ENCODE data around the gene TMEM140.

TMEM140 gene

DNA sequence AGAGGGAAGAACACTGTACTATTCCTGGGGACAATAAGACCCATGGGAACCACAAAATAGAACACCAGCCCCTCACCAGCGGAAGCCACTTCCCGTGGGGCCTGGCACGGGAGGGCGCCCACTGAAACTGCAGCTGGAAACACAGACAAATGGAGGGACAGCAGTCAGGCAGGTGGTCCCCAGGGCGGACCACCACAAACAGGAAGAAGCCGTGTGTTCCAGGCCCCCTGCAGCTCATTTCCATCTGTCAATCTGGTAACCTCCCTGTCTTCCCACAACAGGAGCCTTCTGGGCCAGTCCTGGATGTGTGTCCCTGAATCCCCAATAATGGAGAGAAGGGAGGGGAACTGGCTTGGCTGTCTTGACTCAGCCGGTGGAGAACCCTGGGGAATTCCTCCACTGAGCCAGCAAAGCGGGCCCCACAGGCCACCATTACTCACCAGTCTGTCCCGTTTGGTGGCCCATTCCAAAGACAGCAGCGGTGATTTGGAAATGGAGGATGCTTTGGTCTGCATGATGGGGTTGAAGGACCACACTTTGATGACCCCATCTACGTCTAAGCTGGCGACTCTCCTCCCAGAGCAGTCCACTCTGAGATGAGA is 46.7 kb downstream of the TMEM140 start:
- H3K27ac ChIP-seq (ENCODE audit: low read depth, low read length, severe bottlenecking) = no peak overlapping the region
- peaks cover 45% of the 10 kb centered on the region for H3K36me3 ChIP-seq (ENCODE audit: control insufficient read depth, insufficient read depth, low read length)
- peaks cover 5% of the 10 kb centered on the region for H3K4me1 ChIP-seq (ENCODE audit: control insufficient read depth, insufficient read depth, low read length, poor library complexity, severe bottlenecking)
- no peak overlapping the region for H3K4me3 ChIP-seq (ENCODE audit: extremely low read depth, insufficient read depth, low read length, poor library complexity, severe bottlenecking)
- no peaks in the 10 kb centered on the region for H3K9me3 ChIP-seq (ENCODE audit: control insufficient read depth, low read length)
- WGBS, 2 experiments (ENCODE audit: insufficient coverage in 2 of 2) = 94 to 95% methylated on average over 6 to 10 of the region's 12 CpGs

GRCh38 chr7:135195156-135195555 is 47.3 kb downstream of the TMEM140 start:
- 91 to 96% methylated on average over 3 of the region's 4 CpGs for WGBS, 2 experiments (ENCODE audit: insufficient coverage in 2 of 2)
- Histone ChIP-seq H3K4me1 (ENCODE audit: control insufficient read depth, insufficient read depth, low read length, poor library complexity, severe bottlenecking) (peaks cover 5% of the 10 kb centered on the region), H3K9me3 (ENCODE audit: control insufficient read depth, low read length) (no peaks in the 10 kb centered on the region), H3K4me3 (ENCODE audit: extremely low read depth, insufficient read depth, low read length, poor library complexity, severe bottlenecking) (no peak overlapping the region), H3K27ac (ENCODE audit: low read depth, low read length, severe bottlenecking) (no peak overlapping the region), H3K36me3 (ENCODE audit: control insufficient read depth, insufficient read depth, low read length) (peaks cover 45% of the 10 kb centered on the region)

GRCh38 chr7:135195968-135196629 is 48.2 kb downstream of the TMEM140 start:
- H3K36me3 ChIP-seq (ENCODE audit: control insufficient read depth, insufficient read depth, low read length) = peaks cover 52% of the 10 kb centered on the region
- 93 to 97% methylated on average over 6 to 11 of the region's 14 CpGs for WGBS, 2 experiments (ENCODE audit: insufficient coverage in 2 of 2)
- no peak overlapping the region for H3K4me3 ChIP-seq (ENCODE audit: extremely low read depth, insufficient read depth, low read length, poor library complexity, severe bottlenecking)

DNA sequence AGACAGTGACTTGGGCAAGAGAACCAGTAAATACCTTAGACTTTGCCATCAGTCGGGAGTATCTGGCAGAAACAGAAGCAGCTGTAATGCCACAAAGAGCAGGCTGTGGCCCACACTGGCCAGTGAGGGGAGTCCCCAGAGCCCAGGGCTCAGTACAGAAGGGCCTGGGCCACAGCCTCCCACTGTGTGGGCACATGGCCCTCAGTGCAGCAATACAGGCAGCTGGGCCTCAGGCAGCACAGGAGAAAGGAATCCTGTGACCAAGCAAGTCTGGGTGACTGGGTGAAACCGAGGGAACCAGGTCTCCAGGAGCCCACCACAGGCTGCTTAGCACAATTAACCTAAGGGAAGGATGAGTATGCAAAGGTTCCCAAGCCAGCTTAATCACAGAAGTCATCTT is 49.5 kb downstream of the TMEM140 start:
- no peak overlapping the region for H3K4me3 ChIP-seq (ENCODE audit: extremely low read depth, insufficient read depth, low read length, poor library complexity, severe bottlenecking)
- H3K36me3 ChIP-seq (ENCODE audit: control insufficient read depth, insufficient read depth, low read length) = peaks cover 58% of the 10 kb centered on the region
- H3K9me3 ChIP-seq (ENCODE audit: control insufficient read depth, low read length) = no peaks in the 10 kb centered on the region
- WGBS, 2 experiments (ENCODE audit: insufficient coverage in 2 of 2) = 83 to 87% methylated on average over 1 to 2 of the region's 2 CpGs
- peaks cover 5% of the 10 kb centered on the region for H3K4me1 ChIP-seq (ENCODE audit: control insufficient read depth, insufficient read depth, low read length, poor library complexity, severe bottlenecking)
- H3K27ac ChIP-seq (ENCODE audit: low read depth, low read length, severe bottlenecking) = no peak overlapping the region

More at GRCh38 chr7:135195968-135196629, 48.2 kb downstream of the TMEM140 start:
- H3K9me3 ChIP-seq (ENCODE audit: control insufficient read depth, low read length) = no peaks in the 10 kb centered on the region
- no peak overlapping the region for H3K27ac ChIP-seq (ENCODE audit: low read depth, low read length, severe bottlenecking)
- peaks cover 5% of the 10 kb centered on the region for H3K4me1 ChIP-seq (ENCODE audit: control insufficient read depth, insufficient read depth, low read length, poor library complexity, severe bottlenecking)

DNA sequence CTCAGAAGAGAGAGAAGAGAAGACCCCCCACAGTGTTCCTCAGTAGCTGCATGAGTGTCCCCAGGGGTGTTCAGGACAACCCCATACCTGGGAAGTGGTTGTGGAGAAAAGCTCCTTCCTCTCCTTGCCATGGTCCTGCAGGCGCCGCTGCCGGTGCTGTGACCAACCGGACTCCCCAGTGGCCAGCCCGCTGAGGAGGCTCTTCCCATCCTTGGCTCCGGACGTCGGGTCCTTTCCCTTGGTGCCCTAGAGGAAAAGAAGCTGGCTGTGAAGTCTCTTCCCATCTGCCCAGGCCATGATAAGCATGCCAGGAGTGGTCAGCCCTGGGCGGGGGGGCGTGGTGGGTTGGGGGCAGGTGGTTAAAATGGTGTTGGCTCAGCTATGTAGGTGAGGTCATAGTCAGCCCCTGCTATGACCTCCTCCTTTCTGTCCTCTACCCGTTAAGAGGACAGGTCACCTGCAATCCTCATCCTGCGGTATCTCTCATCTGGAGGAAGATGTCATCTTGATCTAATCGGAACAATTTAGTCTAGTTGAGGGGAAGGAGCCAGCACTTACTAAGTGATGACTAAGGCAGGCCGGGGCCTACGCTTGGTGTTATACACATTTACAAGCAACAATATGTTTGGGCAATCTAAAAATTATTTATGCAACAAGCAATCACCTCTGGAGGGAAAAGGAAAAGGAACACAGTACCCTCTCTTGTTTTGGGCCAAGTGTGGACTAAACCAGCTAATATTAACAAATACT is 50.2 kb downstream of the TMEM140 start:
- H3K27ac ChIP-seq (ENCODE audit: low read depth, low read length, severe bottlenecking) = no peak overlapping the region
- H3K4me1 ChIP-seq (ENCODE audit: control insufficient read depth, insufficient read depth, low read length, poor library complexity, severe bottlenecking) = peaks cover 5% of the 10 kb centered on the region
- 88 to 100% methylated on average over 1 to 7 of the region's 15 CpGs for WGBS, 2 experiments (ENCODE audit: insufficient coverage in 2 of 2)
- H3K4me3 ChIP-seq (ENCODE audit: extremely low read depth, insufficient read depth, low read length, poor library complexity, severe bottlenecking) = no peak overlapping the region
- H3K36me3 ChIP-seq (ENCODE audit: control insufficient read depth, insufficient read depth, low read length) = peaks cover 61% of the 10 kb centered on the region
- H3K9me3 ChIP-seq (ENCODE audit: control insufficient read depth, low read length) = no peaks in the 10 kb centered on the region

GRCh38 chr7:135199439-135199838 is 51.6 kb downstream of the TMEM140 start:
- Histone ChIP-seq H3K36me3 (ENCODE audit: control insufficient read depth, insufficient read depth, low read length) (peaks cover 57% of the 10 kb centered on the region), H3K4me3 (ENCODE audit: extremely low read depth, insufficient read depth, low read length, poor library complexity, severe bottlenecking) (no peak overlapping the region), H3K9me3 (ENCODE audit: control insufficient read depth, low read length) (no peaks in the 10 kb centered on the region), H3K4me1 (ENCODE audit: control insufficient read depth, insufficient read depth, low read length, poor library complexity, severe bottlenecking) (peaks cover 6% of the 10 kb centered on the region), H3K27ac (ENCODE audit: low read depth, low read length, severe bottlenecking) (no peak overlapping the region)
- 85 to 97% methylated on average over 4 of the region's 4 CpGs for WGBS, 2 experiments (ENCODE audit: insufficient coverage in 2 of 2)

DNA sequence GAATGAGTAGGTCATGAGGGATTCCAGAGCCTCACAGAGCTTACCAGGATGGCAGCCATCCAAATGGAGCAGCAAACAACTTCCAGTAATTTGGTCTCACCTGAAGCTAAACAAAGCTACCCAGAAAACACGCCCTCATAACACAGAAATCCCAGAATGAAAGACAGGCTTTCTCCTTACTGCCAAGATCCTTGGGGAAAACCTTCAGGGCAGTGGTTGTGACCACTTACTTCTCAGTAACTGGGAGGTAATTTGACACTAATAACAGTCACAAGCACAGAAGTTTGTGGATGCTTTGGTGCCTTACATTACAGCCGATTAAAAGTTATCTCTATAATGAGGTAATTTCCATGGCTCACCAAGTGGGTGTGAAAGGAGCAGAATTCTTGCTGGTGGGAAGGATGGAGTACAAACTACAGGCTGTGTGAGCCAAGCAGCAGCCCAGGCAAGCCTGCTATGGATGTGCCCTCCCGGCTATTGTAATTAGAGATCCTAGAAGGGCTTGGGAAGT is 53.0 kb downstream of the TMEM140 start:
- Histone ChIP-seq H3K27ac (ENCODE audit: low read depth, low read length, severe bottlenecking) (no peak overlapping the region), H3K4me1 (ENCODE audit: control insufficient read depth, insufficient read depth, low read length, poor library complexity, severe bottlenecking) (peaks cover 7% of the 10 kb centered on the region), H3K4me3 (ENCODE audit: extremely low read depth, insufficient read depth, low read length, poor library complexity, severe bottlenecking) (no peak overlapping the region), H3K36me3 (ENCODE audit: control insufficient read depth, insufficient read depth, low read length) (peaks cover 52% of the 10 kb centered on the region), H3K9me3 (ENCODE audit: control insufficient read depth, low read length) (no peaks in the 10 kb centered on the region)
- 88 to 100% methylated on average over 1 of the region's 3 CpGs for WGBS, 2 experiments (ENCODE audit: insufficient coverage in 2 of 2)

GRCh38 chr7:135201350-135201749 is 53.5 kb downstream of the TMEM140 start:
- H3K4me1 ChIP-seq (ENCODE audit: control insufficient read depth, insufficient read depth, low read length, poor library complexity, severe bottlenecking) = peaks cover 7% of the 10 kb centered on the region
- H3K9me3 ChIP-seq (ENCODE audit: control insufficient read depth, low read length) = no peaks in the 10 kb centered on the region
- no peak overlapping the region for H3K4me3 ChIP-seq (ENCODE audit: extremely low read depth, insufficient read depth, low read length, poor library complexity, severe bottlenecking)
- peaks cover 50% of the 10 kb centered on the region for H3K36me3 ChIP-seq (ENCODE audit: control insufficient read depth, insufficient read depth, low read length)
- H3K27ac ChIP-seq (ENCODE audit: low read depth, low read length, severe bottlenecking) = no peak overlapping the region
- WGBS, 2 experiments (ENCODE audit: insufficient coverage in 2 of 2) = 100% methylated on average over 1 of the region's 2 CpGs; no CpG with 5 or more reads in 1 of the 2 experiments

DNA sequence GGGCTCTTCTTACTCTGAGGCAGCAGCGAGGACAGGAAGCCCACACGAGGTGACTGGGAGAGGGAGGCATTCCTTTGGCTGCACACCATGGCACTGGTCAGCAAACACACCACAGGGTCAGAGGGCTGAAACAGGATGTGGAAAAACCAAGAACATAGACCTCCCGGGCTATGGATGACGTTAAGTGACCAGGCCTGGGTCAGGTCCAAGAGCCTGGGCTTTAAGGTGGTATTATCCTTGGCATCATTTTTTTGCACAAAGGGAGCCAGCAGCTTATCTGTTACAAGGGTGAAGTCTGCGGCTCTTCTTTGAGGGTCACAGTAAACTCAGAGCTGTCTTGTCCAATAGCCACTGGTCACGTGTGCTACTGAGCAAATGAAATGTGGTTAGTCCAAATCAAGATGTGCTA is 56.5 kb downstream of the TMEM140 start:
- H3K9me3 ChIP-seq (ENCODE audit: control insufficient read depth, low read length) = no peaks in the 10 kb centered on the region
- peaks cover 33% of the 10 kb centered on the region for H3K36me3 ChIP-seq (ENCODE audit: control insufficient read depth, insufficient read depth, low read length)
- H3K27ac ChIP-seq (ENCODE audit: low read depth, low read length, severe bottlenecking) = no peak overlapping the region
- WGBS, 2 experiments (ENCODE audit: insufficient coverage in 2 of 2) = 88 to 92% methylated on average over 5 of the region's 6 CpGs
- no peak overlapping the region for H3K4me3 ChIP-seq (ENCODE audit: extremely low read depth, insufficient read depth, low read length, poor library complexity, severe bottlenecking)
- peaks cover 7% of the 10 kb centered on the region for H3K4me1 ChIP-seq (ENCODE audit: control insufficient read depth, insufficient read depth, low read length, poor library complexity, severe bottlenecking)

- H3K36me3 ChIP-seq (ENCODE audit: control insufficient read depth, insufficient read depth, low read length) = peaks cover 33% of the 10 kb centered on the region
- H3K27ac ChIP-seq (ENCODE audit: low read depth, low read length, severe bottlenecking) = no peak overlapping the region
- no peaks in the 10 kb centered on the region for H3K9me3 ChIP-seq (ENCODE audit: control insufficient read depth, low read length)
- 99 to 100% methylated on average over 3 to 5 of the region's 5 CpGs for WGBS, 2 experiments (ENCODE audit: insufficient coverage in 2 of 2)
- H3K4me1 ChIP-seq (ENCODE audit: control insufficient read depth, insufficient read depth, low read length, poor library complexity, severe bottlenecking) = peaks cover 7% of the 10 kb centered on the region
- no peak overlapping the region for H3K4me3 ChIP-seq (ENCODE audit: extremely low read depth, insufficient read depth, low read length, poor library complexity, severe bottlenecking)
Measured at GRCh38 chr7:135204876-135205275, 57.0 kb downstream of the TMEM140 start.

Data from mesodermal cell (in vitro differentiated cells).